GM18505 (cell line): ENCODE results near the gene TMEM178B.

ENCODE experiments used
- ATAC-seq: cut with Tn5 transposase; IDR thresholded peaks from one replicate; pipeline ENCODE4 v1.9.1; 2021; ENCODE audit not compliant: unreplicated experiment
- POLR2A ChIP-seq: IDR thresholded peaks from 4 replicates; pipeline ENCODE4 v1.6.1; 2011; ENCODE audit warnings: borderline replicate concordance; ENCODE audit not compliant: insufficient read depth, insufficient read length; ENCODE audit errors: extremely low read depth

TMEM178B gene

GRCh38 chr7:141242568-141242967 lies 168.7 kb downstream of the TMEM178B start:
- no peak for ATAC-seq
- TF ChIP-seq POLR2A = no peak

GRCh38 chr7:141243368-141243767 lies 169.5 kb downstream of the TMEM178B start:
- TF ChIP-seq POLR2A = no peak
- ATAC-seq = no peak

- ATAC-seq = no peak
- TF ChIP-seq POLR2A = no peak
Measured at GRCh38 chr7:141244435-141244834, 170.6 kb downstream of the TMEM178B start.

GRCh38 chr7:141246426-141246825 lies 172.6 kb downstream of the TMEM178B start:
- no peak for ATAC-seq
- no peak for TF ChIP-seq POLR2A

- ATAC-seq = no peak
- TF ChIP-seq POLR2A = no peak
Measured at GRCh38 chr7:141251180-141251579, 177.3 kb downstream of the TMEM178B start.

- no peak for ATAC-seq
- no peak for TF ChIP-seq POLR2A
Measured at GRCh38 chr7:141251957-141252356, 178.1 kb downstream of the TMEM178B start.

- ATAC-seq = no peak
- no peak for TF ChIP-seq POLR2A
Measured at GRCh38 chr7:141257597-141257996, 183.7 kb downstream of the TMEM178B start.

GRCh38 chr7:141258559-141258958 lies 184.7 kb downstream of the TMEM178B start:
- TF ChIP-seq POLR2A = no peak
- ATAC-seq = no peak

- no peak for TF ChIP-seq POLR2A
- ATAC-seq = no peak
Measured at GRCh38 chr7:141262101-141263090, 188.5 kb downstream of the TMEM178B start.

GRCh38 chr7:141263508-141263907 lies 189.6 kb downstream of the TMEM178B start:
- no peak for TF ChIP-seq POLR2A
- no peak for ATAC-seq

- no peak for TF ChIP-seq POLR2A
- ATAC-seq = no peak
Measured at GRCh38 chr7:141263983-141264382, 190.1 kb downstream of the TMEM178B start.

GRCh38 chr7:141264511-141264910 lies 190.6 kb downstream of the TMEM178B start:
- ATAC-seq = no peak
- no peak for TF ChIP-seq POLR2A

GRCh38 chr7:141265668-141266067 lies 191.8 kb downstream of the TMEM178B start:
- no peak for TF ChIP-seq POLR2A
- ATAC-seq = no peak

- ATAC-seq = no peak
- TF ChIP-seq POLR2A = no peak
Measured at GRCh38 chr7:141268614-141269013, 194.8 kb downstream of the TMEM178B start.
